Measurements from ENCODE around the gene UFSP1.

UFSP1 gene

DNA sequence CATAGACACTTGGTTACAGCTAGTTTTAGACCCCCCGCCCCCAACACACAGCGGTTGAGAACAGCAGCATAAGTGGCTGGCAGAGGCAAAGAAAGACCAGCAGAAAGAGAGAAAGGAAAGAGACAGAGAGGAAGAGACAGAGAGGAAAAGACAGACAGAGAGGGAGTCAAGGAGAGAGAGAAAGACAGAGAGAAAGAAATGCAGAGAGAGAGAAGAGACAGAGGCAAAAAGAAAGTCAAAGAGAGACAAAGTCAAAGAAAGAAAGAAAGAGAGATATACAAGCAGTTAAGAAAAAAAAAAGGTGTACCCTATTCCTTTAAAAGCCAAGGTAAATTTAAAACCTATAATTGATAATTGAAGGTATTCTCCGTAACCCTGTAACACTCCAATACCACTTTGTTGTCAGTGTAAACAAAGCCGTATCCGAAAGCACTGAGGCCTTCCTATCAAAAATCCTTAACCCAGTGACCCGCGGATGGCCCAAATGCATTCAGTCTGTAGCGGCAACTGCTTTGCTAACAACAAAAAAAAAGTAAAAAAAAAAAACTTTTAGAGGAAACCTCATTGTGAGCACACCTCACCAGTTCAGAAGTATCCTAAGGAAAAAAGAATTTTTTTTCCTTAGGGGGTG, 48.9 kb downstream of the UFSP1 start:
- no peak for ATAC-seq
- no peak for TF ChIP-seq ZNF565 (CRISPR knock-in tag; conservative IDR thresholded peaks at IDR 0.05; ENCODE audit: low read depth)
- no peak for TF ChIP-seq GLIS3 (CRISPR knock-in tag; IDR thresholded peaks at IDR 0.05)
- TF ChIP-seq, protein P1, sequence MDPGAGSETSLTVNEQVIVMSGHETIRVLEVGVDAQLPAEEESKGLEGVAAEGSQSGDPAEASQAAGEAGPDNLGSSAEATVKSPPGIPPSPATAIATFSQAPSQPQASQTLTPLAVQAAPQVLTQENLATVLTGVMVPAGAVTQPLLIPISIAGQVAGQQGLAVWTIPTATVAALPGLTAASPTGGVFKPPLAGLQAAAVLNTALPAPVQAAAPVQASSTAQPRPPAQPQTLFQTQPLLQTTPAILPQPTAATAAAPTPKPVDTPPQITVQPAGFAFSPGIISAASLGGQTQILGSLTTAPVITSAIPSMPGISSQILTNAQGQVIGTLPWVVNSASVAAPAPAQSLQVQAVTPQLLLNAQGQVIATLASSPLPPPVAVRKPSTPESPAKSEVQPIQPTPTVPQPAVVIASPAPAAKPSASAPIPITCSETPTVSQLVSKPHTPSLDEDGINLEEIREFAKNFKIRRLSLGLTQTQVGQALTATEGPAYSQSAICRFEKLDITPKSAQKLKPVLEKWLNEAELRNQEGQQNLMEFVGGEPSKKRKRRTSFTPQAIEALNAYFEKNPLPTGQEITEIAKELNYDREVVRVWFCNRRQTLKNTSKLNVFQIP (CRISPR knock-in tag; IDR thresholded peaks at IDR 0.05; ENCODE audit: borderline replicate concordance, low read depth): no peak
- TF ChIP-seq ZFP3 (CRISPR knock-in tag; IDR thresholded peaks at IDR 0.05): no peak
- TF ChIP-seq CREB5 (CRISPR knock-in tag; IDR thresholded peaks at IDR 0.05; ENCODE audit: low read depth): no peak
- no peak for TF ChIP-seq ISL1 (CRISPR knock-in tag; IDR thresholded peaks at IDR 0.05)
- TF ChIP-seq TOX (CRISPR knock-in tag; IDR thresholded peaks at IDR 0.05; ENCODE audit: borderline replicate concordance): no peak

DNA sequence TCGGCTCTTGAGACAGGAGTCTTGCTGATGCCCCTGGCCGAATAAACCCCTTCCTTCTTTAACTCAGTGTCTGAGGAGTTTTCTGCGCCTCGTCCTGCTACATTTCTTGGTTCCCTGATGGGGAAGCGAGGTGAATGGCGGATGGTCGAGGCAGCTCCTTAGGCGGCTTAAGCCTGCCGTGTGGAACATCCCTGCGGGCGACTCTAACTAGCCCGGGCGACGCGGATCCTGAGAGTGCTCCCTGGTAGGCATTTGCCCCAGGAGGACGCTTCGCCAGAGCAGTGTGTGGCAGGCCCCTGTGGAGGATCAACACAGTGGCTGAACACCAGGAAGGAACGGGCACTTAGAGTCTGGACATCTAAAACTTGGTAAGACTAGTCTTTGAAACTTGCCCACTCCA, 50.2 kb downstream of the UFSP1 start:
- no peak for ATAC-seq
- no peak for TF ChIP-seq ZFP3 (CRISPR knock-in tag; IDR thresholded peaks at IDR 0.05)
- TF ChIP-seq ZNF8 (CRISPR knock-in tag; IDR thresholded peaks at IDR 0.05): no peak
- TF ChIP-seq, protein P2, sequence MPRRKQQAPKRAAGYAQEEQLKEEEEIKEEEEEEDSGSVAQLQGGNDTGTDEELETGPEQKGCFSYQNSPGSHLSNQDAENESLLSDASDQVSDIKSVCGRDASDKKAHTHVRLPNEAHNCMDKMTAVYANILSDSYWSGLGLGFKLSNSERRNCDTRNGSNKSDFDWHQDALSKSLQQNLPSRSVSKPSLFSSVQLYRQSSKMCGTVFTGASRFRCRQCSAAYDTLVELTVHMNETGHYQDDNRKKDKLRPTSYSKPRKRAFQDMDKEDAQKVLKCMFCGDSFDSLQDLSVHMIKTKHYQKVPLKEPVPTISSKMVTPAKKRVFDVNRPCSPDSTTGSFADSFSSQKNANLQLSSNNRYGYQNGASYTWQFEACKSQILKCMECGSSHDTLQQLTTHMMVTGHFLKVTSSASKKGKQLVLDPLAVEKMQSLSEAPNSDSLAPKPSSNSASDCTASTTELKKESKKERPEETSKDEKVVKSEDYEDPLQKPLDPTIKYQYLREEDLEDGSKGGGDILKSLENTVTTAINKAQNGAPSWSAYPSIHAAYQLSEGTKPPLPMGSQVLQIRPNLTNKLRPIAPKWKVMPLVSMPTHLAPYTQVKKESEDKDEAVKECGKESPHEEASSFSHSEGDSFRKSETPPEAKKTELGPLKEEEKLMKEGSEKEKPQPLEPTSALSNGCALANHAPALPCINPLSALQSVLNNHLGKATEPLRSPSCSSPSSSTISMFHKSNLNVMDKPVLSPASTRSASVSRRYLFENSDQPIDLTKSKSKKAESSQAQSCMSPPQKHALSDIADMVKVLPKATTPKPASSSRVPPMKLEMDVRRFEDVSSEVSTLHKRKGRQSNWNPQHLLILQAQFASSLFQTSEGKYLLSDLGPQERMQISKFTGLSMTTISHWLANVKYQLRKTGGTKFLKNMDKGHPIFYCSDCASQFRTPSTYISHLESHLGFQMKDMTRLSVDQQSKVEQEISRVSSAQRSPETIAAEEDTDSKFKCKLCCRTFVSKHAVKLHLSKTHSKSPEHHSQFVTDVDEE (CRISPR knock-in tag; IDR thresholded peaks at IDR 0.05): no peak
- TF ChIP-seq, protein P1 (CRISPR knock-in tag; IDR thresholded peaks at IDR 0.05; ENCODE audit: borderline replicate concordance, low read depth): no peak
- TF ChIP-seq CSDC2 (CRISPR knock-in tag; IDR thresholded peaks at IDR 0.05): no peak
- no peak for TF ChIP-seq CREB5 (CRISPR knock-in tag; IDR thresholded peaks at IDR 0.05; ENCODE audit: low read depth)
- no peak for TF ChIP-seq TCF4 (CRISPR knock-in tag; IDR thresholded peaks at IDR 0.05; ENCODE audit: borderline replicate concordance)

Measured in SK-N-SH treated with all-trans-retinoic acid at 6 μM for 48 hours (cell line).